ENCODE data around the gene D2HGDH.

GRCh38 chr2:241767464-241768250 lies 33.2 kb downstream of the D2HGDH start:
- TF ChIP-seq EZH2phosphoT487 (IDR thresholded peaks at IDR 0.05; ENCODE audit: insufficient read depth, low read depth) (no peak), EZH2 (IDR thresholded peaks at IDR 0.05; ENCODE audit: insufficient read depth, poor library complexity, severe bottlenecking) (no peak)

All from GM23248 (cell line).